Measurements from ENCODE around the gene TBC1D4.
A peak's percentile ranks its signal among the peaks of the same experiment; 100 is the strongest.

DNA sequence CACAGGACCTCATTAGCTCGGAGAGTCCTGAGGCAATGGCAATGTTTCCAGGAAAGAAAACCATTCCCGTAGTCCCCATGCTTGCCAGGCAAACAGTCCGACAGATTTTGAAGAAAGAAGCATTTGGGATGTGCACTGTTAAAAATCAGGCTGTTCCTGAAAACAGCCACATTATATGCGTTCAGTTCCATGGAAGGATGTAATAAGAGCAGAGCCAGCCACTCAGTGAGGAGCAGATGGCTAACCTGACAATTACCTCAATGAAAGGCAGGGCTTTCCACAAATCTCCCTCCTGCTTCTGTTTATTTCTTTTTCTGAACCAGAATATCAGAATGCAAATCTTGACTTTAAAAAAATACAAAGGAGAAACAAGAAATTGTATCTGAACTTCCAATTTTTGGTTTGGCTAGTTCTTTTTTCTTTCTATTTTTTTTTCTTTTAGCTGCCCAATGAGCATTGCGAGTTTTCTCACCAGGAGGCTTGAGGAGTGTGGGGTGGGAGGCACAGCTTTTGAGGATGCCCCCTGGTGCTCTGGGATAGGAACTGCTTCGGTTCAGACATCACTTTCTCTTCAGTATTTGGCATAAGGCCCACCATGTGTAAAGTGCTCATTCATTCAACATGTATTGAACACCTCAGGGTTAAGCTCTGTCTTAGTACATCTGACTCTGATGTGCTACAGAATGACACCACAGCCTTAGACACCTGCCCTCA, 124.2 kb downstream of the TBC1D4 start:
- TF ChIP-seq CTCF (IDR thresholded peaks at IDR 0.05) (peak; percentile 37 to 69 (median 55)), POLR2A (IDR thresholded peaks at IDR 0.05) (no peak)
